Measurements from ENCODE around the gene ZNF544.

Gene ZNF544

GRCh38 chr19:58182577-58182988, 46.1 kb upstream of the ZNF544 start (continued):
- TF ChIP-seq, protein P1, sequence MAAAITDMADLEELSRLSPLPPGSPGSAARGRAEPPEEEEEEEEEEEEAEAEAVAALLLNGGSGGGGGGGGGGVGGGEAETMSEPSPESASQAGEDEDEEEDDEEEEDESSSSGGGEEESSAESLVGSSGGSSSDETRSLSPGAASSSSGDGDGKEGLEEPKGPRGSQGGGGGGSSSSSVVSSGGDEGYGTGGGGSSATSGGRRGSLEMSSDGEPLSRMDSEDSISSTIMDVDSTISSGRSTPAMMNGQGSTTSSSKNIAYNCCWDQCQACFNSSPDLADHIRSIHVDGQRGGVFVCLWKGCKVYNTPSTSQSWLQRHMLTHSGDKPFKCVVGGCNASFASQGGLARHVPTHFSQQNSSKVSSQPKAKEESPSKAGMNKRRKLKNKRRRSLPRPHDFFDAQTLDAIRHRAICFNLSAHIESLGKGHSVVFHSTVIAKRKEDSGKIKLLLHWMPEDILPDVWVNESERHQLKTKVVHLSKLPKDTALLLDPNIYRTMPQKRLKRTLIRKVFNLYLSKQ (tag by site-specific recombination; IDR thresholded peaks at IDR 0.05; ENCODE audit: borderline replicate concordance): no peak
- TF ChIP-seq ZSCAN30 (tag by site-specific recombination; IDR thresholded peaks at IDR 0.05) (no peak), ZNF624 (tag by site-specific recombination; IDR thresholded peaks at IDR 0.05) (no peak), ZBTB48 (tag by site-specific recombination; IDR thresholded peaks at IDR 0.05) (no peak), BCL11B (tag by site-specific recombination; IDR thresholded peaks at IDR 0.05; ENCODE audit: low read depth) (no peak), ZNF488 (tag by site-specific recombination; IDR thresholded peaks at IDR 0.05) (no peak), ZNF654 (tag by site-specific recombination; IDR thresholded peaks at IDR 0.05; ENCODE audit: low read depth) (no peak), PRDM2 (tag by site-specific recombination; IDR thresholded peaks at IDR 0.05; ENCODE audit: borderline replicate concordance) (no peak), ZNF600 (tag by site-specific recombination; IDR thresholded peaks at IDR 0.05) (no peak), CTCF (tag by site-specific recombination; IDR thresholded peaks at IDR 0.05) (no peak), IKZF3 (tag by site-specific recombination; IDR thresholded peaks at IDR 0.05) (no peak), ZNF791 (tag by site-specific recombination; IDR thresholded peaks at IDR 0.05) (no peak), ZNF311 (tag by site-specific recombination; IDR thresholded peaks at IDR 0.05; ENCODE audit: borderline replicate concordance) (no peak), ZNF621 (tag by site-specific recombination; IDR thresholded peaks at IDR 0.05) (no peak), ZNF214 (tag by site-specific recombination; IDR thresholded peaks at IDR 0.05; ENCODE audit: borderline replicate concordance) (no peak), ZNF777 (tag by site-specific recombination; IDR thresholded peaks at IDR 0.05; ENCODE audit: borderline replicate concordance) (no peak), ZNF529 (tag by site-specific recombination; IDR thresholded peaks at IDR 0.05; ENCODE audit: insufficient replicate concordance) (no peak), SP2 (tag by site-specific recombination; IDR thresholded peaks at IDR 0.05) (no peak), ZNF10 (tag by site-specific recombination; IDR thresholded peaks at IDR 0.05) (no peak), ZNF560 (tag by site-specific recombination; IDR thresholded peaks at IDR 0.05; ENCODE audit: borderline replicate concordance) (no peak), MEIS1 (CRISPR knock-in tag; IDR thresholded peaks at IDR 0.05; ENCODE audit: borderline replicate concordance) (no peak), ZNF518A (tag by site-specific recombination; conservative IDR thresholded peaks at IDR 0.05; ENCODE audit: low read depth) (peak; percentile 4; the same call in 1 of the 2 replicates), KLF10 (tag by site-specific recombination; IDR thresholded peaks at IDR 0.05) (no peak)
- TF ChIP-seq, protein P2, sequence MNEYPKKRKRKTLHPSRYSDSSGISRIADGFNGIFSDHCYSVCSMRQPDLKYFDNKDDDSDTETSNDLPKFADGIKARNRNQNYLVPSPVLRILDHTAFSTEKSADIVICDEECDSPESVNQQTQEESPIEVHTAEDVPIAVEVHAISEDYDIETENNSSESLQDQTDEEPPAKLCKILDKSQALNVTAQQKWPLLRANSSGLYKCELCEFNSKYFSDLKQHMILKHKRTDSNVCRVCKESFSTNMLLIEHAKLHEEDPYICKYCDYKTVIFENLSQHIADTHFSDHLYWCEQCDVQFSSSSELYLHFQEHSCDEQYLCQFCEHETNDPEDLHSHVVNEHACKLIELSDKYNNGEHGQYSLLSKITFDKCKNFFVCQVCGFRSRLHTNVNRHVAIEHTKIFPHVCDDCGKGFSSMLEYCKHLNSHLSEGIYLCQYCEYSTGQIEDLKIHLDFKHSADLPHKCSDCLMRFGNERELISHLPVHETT (tag by site-specific recombination; IDR thresholded peaks at IDR 0.05): no peak

Data from HEK293 (cell line).